Kasumi-1 (cell line): ENCODE data around the gene AGBL1.

ENCODE experiments used
- DNase-seq, 2 experiments: peaks; one replicate each; lab custom pipeline; 2025; lab: John Stamatoyannopoulos, UW

The AGBL1 gene

DNA sequence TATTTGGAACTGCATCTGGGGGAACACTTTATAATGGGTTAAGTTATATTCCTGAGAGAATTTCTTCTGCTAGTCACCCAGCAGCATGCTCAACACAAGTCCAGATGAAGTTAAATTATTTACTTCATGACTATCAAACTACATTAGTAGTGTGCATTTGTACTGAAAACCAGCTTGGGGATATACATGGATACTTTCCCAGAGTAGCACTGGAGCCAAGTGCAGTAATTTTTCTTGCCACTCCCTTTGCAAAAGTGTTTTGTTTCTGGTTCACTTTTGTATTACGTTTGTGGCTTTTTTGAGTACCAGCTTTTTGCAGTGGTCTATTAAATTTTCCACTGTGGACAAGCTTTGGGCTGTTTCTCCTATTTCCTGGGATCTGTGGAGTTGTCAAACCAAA, 243.0 kb downstream of the AGBL1 start:
- DNase-seq, result no peak

DNA sequence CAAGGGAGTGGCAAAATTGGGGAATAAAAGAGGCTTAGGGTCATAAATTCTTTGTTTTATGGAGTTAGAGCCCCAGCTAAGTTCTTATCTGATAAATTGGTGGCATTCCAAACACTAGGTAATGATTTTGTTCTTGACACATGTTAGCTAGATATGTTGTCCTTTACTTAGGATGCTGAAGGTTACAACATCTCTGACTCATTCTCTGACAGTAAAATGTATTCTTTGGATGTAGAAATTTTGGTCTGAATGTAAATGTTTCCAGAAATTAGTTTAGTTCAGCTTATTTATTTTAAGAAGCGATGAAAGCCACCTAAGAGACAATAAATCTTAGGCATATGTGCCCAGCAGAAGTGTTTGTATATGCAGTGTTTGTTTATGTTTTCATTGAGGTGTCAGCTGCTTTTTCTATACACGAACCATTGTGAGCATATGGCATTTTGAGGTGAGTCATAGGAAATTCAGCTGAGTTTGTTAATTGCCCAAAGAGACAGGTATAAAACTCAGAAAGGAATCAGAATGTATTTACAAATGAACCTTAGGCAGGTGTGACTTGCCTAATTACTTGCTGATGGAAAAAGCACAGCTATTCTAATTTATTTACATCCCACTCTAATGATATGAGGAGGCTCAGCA, 247.7 kb downstream of the AGBL1 start:
- no peak for DNase-seq

DNA sequence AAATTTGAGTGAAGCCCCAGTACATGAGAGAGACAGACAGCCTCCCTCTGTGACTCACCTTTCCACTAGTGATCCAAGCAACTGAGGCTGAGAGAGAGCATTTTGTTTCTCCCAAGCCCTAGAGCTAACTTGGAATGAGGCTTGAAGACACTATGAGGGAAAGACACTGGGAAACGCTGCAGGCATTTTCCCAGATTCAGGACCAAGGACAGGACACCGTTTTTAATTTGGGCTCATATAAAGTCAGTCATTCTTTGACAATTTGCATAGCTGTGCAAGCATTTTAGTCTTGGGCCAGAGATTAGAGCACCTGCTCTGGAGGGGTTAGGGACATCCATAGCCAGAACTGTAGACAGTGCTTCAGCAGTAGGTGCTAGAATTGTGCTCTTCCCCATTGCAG, 249.0 kb downstream of the AGBL1 start:
- DNase-seq, result no peak

DNA sequence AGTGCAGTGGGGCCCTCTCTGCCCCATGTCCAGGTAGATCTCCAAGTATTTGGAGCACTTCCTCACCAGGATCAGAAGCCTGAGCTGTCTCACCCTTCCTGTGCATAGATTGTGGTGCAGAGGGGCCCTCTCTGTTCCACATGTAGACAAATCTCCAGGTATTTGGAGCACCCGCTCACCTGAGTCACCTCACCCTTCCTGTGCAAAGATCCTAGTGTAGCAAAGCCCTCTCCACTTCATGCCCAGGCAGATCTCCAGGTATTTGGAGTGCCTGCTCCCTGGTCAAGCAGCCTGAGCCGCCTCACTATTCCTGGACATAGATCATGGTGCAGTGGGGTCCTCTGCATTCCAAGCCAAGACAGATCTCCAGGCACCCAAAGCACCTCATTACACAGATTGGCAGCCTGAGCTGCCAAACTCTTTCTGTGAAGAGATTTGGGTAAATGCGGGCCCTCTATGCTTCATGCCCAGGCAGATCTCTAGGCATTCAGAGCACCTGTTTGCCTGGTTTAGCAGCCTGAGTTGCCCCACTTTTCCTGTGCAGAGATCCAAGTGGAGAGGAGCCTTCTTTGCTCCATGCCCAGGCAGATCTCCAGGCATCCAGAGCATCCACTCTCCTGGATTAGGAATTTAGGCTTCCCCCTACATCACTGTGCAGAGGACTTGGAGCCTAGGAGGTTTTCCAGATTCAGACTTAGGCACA, 249.8 kb downstream of the AGBL1 start:
- DNase-seq, result no peak

DNA sequence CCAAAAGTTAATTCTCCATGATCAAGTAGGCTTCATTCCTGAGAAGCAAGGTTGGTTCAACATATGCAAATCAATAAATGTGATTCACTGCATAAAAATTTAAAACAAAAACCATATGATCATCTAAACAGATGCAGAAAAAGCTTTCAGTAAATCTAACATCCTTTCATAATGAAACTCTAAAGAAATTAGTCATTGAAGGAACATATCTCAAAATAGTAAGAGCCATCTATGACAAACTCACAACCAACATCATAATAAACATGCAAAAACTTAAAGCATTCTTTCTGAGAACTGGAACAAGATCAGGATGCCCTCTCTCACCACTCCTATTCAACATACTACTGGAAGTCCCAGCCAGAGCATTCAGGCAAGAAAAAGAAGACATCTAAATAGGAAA, 254.1 kb downstream of the AGBL1 start:
- DNase-seq, result no peak

DNA sequence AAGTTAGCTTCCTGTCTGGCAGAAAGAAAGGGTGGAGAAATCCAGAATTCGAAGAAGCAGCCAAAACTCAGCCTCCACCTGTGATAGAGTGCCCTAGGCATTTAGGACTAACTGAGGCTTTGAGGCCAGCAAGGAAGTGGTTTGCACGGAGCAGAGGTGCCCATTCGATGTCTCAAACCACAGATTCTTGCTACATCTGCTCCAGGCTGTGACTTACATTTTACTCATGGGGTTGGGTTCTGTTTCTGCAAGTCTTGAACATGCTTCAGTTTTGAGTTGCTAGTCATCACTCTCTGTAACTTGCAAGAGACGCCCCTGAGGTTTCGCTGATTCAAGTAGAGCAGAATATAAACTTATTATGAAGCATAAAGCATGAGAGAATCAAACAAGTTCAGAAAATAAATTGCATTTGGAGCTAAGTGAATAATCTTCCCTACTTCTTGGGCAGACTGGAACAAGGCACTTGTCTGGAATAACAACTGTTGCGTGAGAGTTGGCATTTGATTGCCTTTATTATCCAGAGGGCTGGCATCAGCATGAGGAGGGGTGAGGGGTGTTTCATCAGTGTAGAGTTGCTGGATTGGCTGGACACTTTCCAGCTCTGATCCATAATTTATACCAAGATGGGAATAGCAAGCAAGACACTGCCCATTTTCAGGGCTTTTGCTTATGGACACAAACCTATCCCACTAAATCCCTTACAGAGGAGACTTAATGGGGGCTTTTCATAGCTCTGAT, 256.5 kb downstream of the AGBL1 start:
- no peak for DNase-seq

DNA sequence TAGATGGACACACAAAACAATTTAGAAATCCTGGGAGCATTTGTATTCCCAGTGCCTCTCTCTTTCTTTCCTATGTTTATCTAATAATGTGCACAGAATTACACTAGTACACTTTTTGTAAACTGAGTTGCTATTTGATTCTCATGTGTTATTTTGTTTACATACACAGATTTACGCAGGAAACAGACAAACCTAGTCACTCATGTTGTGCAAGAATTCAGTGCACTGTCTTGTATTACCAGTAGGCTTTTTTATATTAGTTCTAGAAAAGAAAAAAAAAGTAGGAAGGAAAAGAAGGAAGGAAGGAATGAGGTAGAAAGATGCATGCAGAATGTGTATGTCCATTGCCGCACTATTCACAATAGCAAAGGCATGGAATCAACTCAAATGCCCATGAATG, 257.4 kb downstream of the AGBL1 start:
- no peak for DNase-seq

DNA sequence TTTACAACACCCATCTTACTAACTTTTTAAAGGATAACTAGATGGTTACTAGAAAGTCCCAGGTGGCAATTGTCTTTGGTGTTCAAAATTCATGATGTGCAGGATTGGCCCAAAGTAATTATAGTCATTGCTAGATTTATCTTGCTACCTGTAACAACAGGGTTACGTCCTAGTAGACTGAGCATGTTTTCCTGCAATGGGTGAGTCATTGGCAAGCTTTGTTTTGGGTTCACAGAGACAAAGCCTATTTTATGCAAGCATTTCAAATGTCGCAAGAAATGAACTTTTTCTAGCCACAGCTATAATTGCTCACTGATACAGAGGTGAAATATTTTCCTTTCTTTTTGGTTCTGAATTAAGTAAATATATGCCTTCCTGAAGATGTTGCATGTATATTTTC, 267.6 kb downstream of the AGBL1 start:
- no peak for DNase-seq

DNA sequence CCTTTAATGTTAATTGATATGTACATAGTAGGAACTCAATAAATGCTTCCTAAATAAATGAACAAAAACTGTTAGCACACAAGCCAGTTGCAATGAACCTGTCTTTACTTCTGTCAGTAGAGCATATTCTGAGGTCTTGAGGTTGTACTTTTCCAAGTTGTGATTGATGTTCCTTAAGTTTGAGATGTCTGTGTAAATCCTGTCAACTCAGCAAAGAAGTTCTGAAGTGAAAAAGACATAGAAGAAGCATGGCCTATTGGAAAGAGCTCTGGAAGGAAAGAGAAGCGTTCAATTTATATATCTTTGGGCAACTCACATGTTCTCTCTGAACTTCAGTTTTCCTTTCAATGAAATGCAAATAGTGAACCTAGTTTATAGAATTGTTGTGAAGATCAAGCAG, 269.9 kb downstream of the AGBL1 start:
- no peak for DNase-seq

DNA sequence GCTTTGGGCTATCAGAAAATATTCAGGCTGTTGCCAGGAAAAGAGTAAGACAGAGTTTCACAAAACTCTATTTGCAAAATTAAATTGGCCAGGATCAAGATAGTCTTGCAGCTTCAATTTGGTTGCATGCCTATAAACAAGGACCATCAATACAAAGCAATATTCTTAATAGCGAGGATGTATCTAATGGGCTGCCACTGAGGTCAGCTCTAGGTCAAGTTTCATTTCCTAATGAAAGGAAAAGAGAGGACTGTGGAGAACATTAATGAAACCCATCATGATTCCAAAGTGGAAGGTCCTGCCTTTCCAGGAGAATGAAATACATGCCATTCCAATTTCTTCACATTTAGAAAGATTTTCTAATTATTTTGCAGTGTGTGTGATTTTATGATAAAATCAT, 273.5 kb downstream of the AGBL1 start:
- no peak for DNase-seq

DNA sequence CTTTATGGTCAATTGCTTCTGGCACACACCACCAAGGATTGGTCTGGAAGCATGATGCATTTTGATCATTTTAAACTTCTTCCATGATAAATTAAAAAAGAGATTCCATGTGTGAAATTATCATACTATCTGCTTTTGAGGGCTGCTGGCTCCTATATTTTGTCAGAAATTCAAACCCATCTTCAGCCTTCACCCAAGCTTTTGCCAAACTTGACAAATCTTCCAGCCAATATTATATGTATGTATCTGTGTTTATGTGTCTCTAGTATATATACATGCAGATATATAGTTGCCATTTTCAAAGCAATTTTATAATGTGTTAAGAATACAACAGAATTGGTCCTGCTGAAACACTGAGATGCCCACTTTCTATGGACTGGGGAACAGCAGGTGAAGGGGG, 275.7 kb downstream of the AGBL1 start:
- no peak for DNase-seq

DNA sequence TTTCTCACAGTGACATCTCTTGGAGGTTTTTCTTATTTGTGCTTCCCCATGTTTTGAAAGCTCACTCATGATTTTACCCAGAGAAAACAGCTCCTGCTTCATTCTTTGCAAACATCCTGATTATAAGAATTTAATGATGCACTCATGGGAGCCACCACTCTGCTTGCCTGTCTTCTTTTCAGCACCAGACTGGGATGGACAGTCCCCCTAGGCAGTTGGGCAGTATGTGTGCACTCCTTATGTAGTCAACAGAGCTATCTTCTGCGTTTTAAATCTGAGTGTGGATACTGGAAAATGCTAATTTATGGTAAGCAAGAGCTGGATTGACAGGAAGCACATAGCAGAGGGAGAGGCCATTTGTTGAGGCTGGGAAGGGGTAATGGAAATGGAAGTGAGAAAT, 276.1 kb downstream of the AGBL1 start:
- DNase-seq, result no peak

DNA sequence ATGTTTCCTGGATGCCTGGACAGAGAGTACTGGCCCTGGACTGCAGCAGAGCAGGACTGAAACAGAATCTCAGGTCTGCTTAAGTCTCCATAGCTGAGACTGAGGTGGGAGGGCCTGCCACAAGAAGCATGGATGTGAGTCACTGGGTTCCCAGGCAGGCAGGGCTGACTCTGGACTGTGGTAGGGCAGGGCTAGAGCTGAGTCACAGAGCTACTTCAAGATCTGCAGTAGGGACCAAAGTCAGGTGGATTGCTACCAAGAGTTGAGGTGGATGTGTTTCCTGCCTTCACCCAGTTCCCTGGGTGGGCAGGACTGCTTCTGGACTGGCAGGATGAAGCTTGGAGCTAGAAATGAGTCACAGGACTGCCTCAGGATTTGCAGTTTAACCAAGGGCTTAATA, 282.9 kb downstream of the AGBL1 start:
- DNase-seq, result no peak

DNA sequence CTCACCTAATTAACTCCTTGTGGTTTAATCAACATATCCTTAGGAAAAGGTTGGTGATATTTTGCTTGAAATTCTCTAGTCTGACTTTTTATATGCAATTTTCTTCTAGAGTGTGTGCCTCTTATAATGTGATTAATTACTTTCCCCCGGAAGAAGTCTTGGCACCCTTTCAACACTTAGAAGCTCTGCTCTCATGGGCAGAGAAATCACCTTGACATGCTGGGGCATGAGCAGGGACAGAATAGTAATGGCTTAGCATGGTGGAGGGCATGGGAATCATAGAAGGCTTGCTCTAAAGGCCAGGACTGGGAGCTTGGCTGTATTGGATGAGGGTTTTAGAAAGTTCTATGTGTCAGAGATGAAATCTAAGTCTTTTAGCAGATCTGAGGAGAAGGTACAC, 293.5 kb downstream of the AGBL1 start:
- DNase-seq, result no peak

DNA sequence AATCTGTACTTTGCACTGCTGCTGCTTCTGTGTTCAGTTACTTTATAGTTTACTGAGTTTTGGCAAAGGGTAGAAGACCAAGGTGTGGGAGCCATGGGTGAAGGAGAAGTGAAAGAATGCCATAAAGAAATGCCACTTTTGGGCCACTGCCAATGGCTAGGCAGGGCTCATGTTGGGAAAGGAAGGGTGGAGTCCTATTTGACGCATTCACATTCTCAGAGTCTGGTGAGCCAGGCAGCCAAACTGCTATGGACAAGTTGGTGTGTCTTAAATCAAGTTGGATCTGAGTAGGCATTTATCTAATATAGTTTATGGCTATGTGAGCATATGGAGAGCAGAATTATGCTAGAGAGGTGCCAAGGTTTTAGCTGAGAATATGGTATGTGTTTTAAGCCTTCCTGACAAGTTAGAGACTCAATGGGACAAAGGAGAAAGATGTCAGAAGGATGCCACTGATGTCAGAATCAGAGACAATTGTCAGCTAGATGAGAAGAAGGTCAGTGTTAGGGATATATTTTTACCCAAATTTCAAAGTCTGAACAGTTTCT, 296.1 kb downstream of the AGBL1 start:
- DNase-seq, result no peak

DNA sequence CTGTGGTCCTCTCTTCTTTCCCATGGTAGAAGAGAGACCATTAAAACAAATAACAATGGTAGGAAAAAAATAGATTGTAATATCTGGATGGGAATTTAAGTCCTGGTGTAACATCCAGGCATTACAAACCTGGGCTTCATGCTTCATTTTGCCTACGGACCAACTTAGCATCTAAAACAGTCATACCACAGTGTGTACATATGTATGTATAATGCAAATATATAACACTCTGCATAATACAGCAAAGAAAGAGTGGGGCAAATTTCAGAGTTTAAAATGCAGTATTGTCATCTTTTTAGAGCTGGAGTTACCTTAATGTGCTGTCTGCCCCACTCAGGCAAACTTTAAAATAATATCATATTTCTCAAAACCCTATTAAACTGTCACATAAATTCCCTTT, 298.2 kb downstream of the AGBL1 start:
- no peak for DNase-seq

DNA sequence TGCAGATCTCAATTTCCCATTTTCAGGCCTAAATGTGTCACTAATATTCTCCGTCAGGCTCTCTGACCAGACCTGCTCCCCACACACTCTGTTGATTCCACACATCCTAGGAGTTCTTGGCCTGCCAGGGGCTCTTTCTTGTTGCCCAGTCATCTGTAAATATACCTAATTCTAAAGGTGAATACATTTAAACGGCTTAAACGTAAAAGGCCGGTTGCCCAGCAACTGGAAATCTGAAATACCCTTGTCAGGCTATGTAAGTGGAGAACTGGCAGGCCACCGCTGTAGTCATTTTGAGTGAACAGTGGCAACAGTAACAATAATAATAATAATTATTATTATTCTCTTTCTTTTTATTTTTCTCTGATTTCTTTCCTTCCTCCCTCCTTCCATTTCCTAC, 302.7 kb downstream of the AGBL1 start:
- DNase-seq, result no peak

DNA sequence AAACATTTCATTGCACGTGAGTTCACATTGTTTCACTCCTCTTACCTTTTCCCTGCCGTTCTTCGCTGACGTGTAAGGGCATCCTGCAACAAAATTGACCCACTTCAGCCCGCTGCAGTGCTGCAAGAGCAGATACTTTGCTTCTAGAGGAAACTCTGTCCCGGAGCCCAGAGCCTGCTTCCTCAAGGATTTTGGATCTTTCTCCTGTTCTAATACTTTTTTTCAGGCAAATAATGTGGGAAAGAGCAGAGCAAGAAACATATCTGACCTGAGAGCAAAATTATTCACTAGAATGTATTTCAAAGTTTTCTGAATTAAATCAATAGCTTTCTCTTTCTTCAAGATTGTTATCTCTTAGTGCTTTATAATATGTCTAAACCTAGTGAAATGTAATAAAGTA, 303.9 kb downstream of the AGBL1 start:
- DNase-seq, result no peak

DNA sequence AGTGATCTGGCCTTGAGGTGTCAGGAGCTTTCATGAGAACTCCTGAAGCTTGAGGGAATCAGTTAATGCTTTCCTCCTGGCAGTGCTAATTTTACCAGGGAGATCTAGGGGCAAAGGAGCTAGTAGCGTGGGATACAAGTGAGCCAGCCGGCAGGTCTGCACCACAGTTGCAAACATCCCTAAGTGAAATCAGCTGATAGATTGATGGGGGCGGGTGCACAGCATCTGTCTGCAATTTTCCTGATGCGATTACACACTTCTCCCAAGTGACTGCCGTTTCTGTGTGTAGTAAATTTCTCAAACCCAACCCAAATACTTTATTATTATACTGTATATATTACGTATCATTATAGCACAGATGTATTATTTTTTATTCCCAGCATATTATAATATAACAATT, 304.5 kb downstream of the AGBL1 start:
- DNase-seq, result no peak

DNA sequence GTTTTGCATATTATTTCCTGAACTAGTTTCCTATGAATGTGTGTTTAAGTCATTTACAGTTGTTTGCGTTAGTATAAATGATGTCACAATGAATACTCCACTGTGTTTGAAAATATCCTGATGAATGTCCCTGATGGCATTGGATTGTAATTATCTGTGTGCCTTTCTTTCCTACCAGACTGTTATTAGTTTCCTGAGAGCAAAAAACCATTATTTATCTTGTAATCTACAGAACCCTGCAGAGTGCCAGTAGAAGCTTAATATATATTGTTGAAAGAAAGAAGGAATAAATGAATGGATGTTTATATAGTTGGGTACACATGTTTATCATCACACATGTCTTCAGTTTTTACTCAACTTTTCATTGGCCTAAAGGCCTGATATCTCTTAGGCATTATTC, 312.6 kb downstream of the AGBL1 start:
- no peak for DNase-seq

DNA sequence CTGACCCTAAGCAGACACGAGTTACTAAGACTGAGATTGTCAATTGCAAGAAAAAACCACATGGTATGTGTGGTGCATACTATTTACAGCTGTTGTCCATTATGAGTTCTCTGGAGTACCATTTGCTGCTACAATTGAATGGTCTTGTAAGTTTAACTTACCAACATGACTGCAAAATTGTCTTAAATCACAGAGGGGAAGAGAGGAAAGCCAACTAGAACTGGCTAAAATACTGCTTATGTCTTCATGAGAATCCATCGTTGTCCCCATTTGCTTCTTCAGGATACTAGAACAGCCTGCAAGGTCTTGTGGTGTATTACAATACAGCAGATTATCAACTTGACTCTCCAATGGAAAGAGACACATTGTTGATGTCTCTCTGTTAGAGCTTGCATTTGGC, 313.2 kb downstream of the AGBL1 start:
- no peak for DNase-seq

DNA sequence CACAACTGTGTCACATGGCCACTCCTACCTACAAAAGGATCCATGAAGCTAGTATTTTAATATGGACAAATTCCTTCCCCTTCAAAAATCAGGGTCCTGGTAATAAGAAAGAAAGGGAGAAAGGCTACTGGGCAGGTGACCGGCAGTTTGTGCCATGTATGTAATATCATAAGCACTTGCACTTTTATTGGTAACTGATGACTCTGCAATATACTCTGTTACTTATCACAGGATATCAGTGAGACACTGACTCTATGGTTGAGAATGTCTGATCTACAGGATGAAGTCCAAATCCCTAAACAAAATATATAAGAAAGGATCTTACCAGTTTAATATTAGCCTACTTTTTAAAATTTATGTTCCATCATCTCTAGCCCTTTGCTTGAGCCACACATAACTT, 315.2 kb downstream of the AGBL1 start:
- DNase-seq, result no peak
